ENCODE results near the gene KLC1. TPM values are rescaled to one million over a fixed set of nuclear protein-coding genes. Genes with fewer than 3 reads are reported as not detected.

The KLC1 gene
- total RNA-seq, 1 experiment from 2014 or later = 216 TPM

- BruUV-seq (replicated peaks) = no TSS peak
- intact Hi-C loops (cut with micrococcal nuclease) = no loop called here
- peaks cover 5% of the 10 kb centered on the region for H3K4me1 Mint-ChIP-seq (ENCODE audit: insufficient read depth, unreplicated experiment)
- ChIA-PET CTCF (no interaction called here), POLR2A (interaction anchor here (1.2 kb wide), 1 partner anchor 12 kb away, joined by 3 read pairs; no protein-coding TSS in a partner anchor)
- no peak overlapping the region for H3K27ac Mint-ChIP-seq (ENCODE audit: low read depth, unreplicated experiment)
- peaks cover 54% of the 10 kb centered on the region for H3K36me3 Mint-ChIP-seq (ENCODE audit: insufficient read depth, unreplicated experiment)
- no peaks in the 10 kb centered on the region for H3K9me3 Mint-ChIP-seq (ENCODE audit: unreplicated experiment)
- TF ChIP-seq CTCF (IDR thresholded peaks at IDR 0.05; ENCODE audit: unreplicated experiment) = no peak
- H3K27me3 Mint-ChIP-seq (ENCODE audit: insufficient read depth, unreplicated experiment) = no peaks in the 10 kb centered on the region
- DNase-seq (ENCODE audit: unreplicated experiment) = no peak
- H3K4me3 Mint-ChIP-seq (ENCODE audit: unreplicated experiment) = no peak overlapping the region
These were observed 71.1 kb downstream of the KLC1 start for GRCh38 chr14:103699901-103700752.

GRCh38 chr14:103700753-103701490 is 71.9 kb downstream of the KLC1 start:
- Mint-ChIP-seq H3K4me3 (ENCODE audit: unreplicated experiment) (no peak overlapping the region), H3K27ac (ENCODE audit: low read depth, unreplicated experiment) (no peak overlapping the region), H3K36me3 (ENCODE audit: insufficient read depth, unreplicated experiment) (peaks cover 54% of the 10 kb centered on the region), H3K27me3 (ENCODE audit: insufficient read depth, unreplicated experiment) (no peaks in the 10 kb centered on the region), H3K4me1 (ENCODE audit: insufficient read depth, unreplicated experiment) (peaks cover 5% of the 10 kb centered on the region), H3K9me3 (ENCODE audit: unreplicated experiment) (no peaks in the 10 kb centered on the region)
- CTCF ChIA-PET = interaction anchor here (0.9 kb wide), 1 partner anchor 128 kb away, joined by 3 read pairs; no protein-coding TSS in a partner anchor
- no TSS peak for BruUV-seq (replicated peaks)
- no peak for TF ChIP-seq CTCF (IDR thresholded peaks at IDR 0.05; ENCODE audit: unreplicated experiment)
- DNase-seq (ENCODE audit: unreplicated experiment) = no peak
- POLR2A ChIA-PET = interaction anchor here (1.2 kb wide), 1 partner anchor 11 kb away, joined by 3 read pairs; no protein-coding TSS in a partner anchor
- intact Hi-C loops (cut with micrococcal nuclease) = no loop called here

DNA sequence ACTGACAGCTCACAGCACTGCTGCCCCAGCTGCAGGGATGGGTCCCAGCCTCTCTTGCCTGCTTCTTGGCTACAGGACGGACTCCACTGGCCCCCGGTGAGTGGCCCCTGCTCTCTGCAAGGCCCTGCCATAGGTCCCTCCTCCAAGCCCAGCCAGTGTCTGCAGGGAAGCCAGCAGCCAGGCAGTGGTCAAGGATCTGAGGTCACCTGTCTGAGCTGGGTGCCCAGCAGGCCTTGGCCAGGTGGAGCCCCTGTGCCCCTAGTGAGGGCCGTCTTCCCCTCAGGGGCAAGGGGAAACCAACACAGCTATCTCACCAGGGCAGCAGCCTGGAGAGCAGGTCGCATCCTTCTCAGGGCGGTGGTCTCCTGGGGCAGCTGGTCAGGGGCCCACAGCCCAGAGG is 73.1 kb downstream of the KLC1 start:
- ChIA-PET CTCF (interaction anchor here (0.9 kb wide), 1 partner anchor 129 kb away, joined by 3 read pairs; no protein-coding TSS in a partner anchor), POLR2A (interaction anchor here (1.4 kb wide), 1 partner anchor 10 kb away, joined by 8 read pairs; no protein-coding TSS in a partner anchor)
- no peak for DNase-seq (ENCODE audit: unreplicated experiment)
- Mint-ChIP-seq H3K4me3 (ENCODE audit: unreplicated experiment) (no peak overlapping the region), H3K4me1 (ENCODE audit: insufficient read depth, unreplicated experiment) (no peaks in the 10 kb centered on the region), H3K27me3 (ENCODE audit: insufficient read depth, unreplicated experiment) (no peaks in the 10 kb centered on the region), H3K27ac (ENCODE audit: low read depth, unreplicated experiment) (no peak overlapping the region), H3K36me3 (ENCODE audit: insufficient read depth, unreplicated experiment) (peaks cover 49% of the 10 kb centered on the region), H3K9me3 (ENCODE audit: unreplicated experiment) (no peaks in the 10 kb centered on the region)
- no TSS peak for BruUV-seq (replicated peaks)
- intact Hi-C loops (cut with micrococcal nuclease) = no loop called here
- no peak for TF ChIP-seq CTCF (IDR thresholded peaks at IDR 0.05; ENCODE audit: unreplicated experiment)

All from MCF 10A (cell line).